Astrocyte (in vitro differentiated cells and primary cell): Measurements from ENCODE around the gene NAA16.

ENCODE experiments used
- EZH2 ChIP-seq: IDR thresholded peaks from 2 replicates; pipeline ENCODE4 v1.6.1; 2012; ENCODE audit warnings: mild to moderate bottlenecking, low read length, inconsistent platforms; ENCODE audit not compliant: insufficient read depth
- TF ChIP-seq, protein P1 (sequence below): IDR thresholded peaks from 2 replicates; pipeline ENCODE4 v1.5.1; 2011; ENCODE audit warnings: low read depth, mild to moderate bottlenecking, inconsistent platforms, low read length, moderate library complexity; ENCODE audit not compliant: insufficient read depth

DNA sequence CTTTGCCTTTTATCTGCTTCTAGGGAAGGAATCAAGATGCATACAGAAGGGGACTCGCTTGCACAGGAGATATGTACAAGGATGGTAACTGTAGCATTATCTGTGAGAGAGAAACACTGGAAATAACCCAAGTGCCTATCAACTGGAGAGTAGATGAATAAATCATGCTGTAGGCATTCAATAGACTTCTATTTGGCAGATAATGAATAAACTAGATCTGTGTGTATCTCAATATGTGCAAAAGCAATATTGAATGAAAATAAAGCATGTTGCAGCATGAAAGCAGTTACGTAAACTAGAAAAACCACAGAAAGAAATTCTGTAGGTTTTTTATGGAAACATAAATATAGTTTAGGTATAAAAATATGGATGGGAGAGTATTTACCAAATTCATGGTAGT lies 107.7 kb downstream of the NAA16 start:
- TF ChIP-seq, protein P1, sequence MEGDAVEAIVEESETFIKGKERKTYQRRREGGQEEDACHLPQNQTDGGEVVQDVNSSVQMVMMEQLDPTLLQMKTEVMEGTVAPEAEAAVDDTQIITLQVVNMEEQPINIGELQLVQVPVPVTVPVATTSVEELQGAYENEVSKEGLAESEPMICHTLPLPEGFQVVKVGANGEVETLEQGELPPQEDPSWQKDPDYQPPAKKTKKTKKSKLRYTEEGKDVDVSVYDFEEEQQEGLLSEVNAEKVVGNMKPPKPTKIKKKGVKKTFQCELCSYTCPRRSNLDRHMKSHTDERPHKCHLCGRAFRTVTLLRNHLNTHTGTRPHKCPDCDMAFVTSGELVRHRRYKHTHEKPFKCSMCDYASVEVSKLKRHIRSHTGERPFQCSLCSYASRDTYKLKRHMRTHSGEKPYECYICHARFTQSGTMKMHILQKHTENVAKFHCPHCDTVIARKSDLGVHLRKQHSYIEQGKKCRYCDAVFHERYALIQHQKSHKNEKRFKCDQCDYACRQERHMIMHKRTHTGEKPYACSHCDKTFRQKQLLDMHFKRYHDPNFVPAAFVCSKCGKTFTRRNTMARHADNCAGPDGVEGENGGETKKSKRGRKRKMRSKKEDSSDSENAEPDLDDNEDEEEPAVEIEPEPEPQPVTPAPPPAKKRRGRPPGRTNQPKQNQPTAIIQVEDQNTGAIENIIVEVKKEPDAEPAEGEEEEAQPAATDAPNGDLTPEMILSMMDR = no peak
- no peak for TF ChIP-seq EZH2
